GM18868 (cell line): Measurements from ENCODE around the gene ACVRL1.

ENCODE experiments used
- ATAC-seq: cut with Tn5 transposase; IDR thresholded peaks from one replicate; pipeline ENCODE4 v1.9.1; 2021; ENCODE audit warnings: mild to moderate bottlenecking, moderate library complexity; ENCODE audit not compliant: unreplicated experiment

The ACVRL1 gene

DNA sequence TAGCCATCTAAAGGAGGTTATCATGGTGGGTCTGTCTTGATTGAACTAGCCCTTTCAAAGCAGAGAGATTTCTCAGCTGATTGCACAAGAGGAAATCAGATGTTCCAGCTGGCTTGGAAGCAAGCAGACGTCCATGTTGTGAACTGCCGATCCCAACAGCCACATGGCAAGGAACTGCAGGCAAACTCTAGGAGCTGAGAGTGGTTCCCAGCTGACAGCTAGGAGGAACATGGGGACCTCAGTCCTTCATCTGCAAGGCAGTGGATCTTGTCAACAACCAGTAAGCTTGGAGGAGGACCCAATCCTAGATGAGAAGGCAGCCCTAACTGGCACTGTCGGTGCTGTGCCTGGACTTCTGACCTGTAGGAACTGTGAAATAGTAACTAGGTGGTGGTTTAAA is 51.9 kb downstream of the ACVRL1 start:
- ATAC-seq, result no peak

DNA sequence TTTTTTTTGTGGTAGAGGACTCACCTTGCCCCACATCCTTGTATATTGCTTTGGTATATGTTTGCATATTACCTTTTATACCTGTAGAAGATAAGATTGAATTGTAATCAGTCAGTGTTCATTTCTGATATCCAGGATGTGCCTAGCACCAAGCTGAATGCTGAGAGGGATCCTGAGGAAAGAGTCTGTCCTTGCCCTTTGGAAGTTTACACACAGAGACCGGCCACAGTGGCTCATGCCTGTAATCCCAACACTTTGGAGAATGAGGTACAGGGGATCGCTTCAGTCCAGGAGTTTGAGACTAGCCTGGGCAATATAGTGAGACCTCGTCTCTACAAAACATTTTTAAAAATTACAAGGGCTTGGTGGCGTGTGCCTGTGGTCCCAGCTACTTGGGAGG is 52.6 kb downstream of the ACVRL1 start:
- no peak for ATAC-seq

DNA sequence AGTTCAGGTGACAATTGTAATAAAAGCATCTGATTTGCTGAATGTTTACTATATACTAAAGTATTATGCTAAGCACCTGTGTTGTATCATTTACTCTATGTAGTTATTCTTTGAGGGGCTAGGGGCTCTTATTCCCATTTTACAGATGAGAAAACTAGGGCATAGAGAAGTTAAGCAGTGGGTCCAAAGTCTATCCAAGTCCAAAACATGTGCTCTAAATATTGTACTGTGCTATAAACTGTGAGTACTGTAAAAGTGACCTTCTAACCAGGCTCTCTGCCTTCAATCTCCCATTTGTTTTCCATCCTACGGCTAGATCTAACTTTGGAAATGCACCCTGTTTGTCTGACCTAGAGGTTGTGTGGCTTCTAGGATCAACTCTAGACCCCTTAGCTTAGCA is 53.2 kb downstream of the ACVRL1 start:
- ATAC-seq, result no peak

DNA sequence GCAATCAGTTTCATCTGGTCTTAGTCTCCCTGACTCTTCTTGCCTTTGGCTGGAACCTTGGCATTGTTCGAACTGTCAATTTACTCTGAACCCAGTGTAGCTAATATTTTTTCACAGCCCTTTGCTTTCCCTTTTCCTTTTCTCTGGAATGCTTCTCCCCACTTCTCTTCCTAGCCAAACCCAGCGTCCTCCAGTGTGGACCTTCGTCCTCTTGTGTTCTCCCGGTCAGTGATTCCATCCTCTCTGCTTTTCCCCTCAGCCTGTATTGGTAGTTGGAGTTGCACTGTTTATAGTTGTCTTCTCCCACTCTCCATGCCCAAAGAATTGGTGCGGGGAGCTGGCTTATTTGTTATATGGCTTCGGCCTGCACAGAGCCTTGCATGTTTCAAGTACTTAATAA is 53.6 kb downstream of the ACVRL1 start:
- no peak for ATAC-seq

GRCh38 chr12:51961834-51962233 is 54.5 kb downstream of the ACVRL1 start:
- ATAC-seq, result no peak

- no peak for ATAC-seq
Measured at GRCh38 chr12:51962737-51963136, 55.4 kb downstream of the ACVRL1 start.

- no peak for ATAC-seq
Measured at GRCh38 chr12:51963477-51963876, 56.2 kb downstream of the ACVRL1 start.

- ATAC-seq, result no peak
Measured at GRCh38 chr12:51969643-51970042, 62.3 kb downstream of the ACVRL1 start.

DNA sequence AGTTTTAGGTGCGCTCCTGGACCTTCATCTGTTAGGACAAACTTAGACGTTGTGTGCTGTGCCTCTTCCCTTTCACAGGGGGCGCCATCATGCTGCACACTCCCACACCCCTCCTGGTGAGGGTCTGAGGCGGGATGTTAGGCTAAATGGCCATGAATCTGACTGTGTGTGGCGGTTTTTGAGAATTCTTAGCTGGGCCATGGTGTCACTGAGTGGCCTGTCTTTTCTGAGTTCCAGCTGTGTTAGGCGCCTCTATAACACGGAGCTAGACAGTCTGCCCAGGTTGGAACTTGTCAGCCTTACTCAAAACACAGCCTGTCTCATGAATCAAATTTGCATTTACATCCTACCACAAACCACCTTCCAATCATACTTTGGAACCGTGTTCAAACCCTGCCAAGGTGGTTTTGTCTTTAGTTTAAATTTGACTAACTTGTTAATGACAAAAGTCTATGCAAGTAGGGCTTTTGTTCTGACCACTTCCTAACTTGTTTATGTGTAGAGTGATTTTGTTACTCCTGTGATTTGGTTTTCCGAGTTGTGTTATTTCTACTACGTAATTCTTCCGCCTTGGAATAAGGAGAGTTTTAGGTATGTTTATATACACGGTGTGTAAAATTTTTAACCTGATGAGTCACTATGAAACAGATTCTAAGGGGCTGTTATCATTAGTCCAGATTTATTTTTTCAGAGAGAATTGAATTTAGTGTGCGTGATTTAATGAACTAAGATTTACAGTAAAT is 63.8 kb downstream of the ACVRL1 start:
- peak; percentile 89 for ATAC-seq

DNA sequence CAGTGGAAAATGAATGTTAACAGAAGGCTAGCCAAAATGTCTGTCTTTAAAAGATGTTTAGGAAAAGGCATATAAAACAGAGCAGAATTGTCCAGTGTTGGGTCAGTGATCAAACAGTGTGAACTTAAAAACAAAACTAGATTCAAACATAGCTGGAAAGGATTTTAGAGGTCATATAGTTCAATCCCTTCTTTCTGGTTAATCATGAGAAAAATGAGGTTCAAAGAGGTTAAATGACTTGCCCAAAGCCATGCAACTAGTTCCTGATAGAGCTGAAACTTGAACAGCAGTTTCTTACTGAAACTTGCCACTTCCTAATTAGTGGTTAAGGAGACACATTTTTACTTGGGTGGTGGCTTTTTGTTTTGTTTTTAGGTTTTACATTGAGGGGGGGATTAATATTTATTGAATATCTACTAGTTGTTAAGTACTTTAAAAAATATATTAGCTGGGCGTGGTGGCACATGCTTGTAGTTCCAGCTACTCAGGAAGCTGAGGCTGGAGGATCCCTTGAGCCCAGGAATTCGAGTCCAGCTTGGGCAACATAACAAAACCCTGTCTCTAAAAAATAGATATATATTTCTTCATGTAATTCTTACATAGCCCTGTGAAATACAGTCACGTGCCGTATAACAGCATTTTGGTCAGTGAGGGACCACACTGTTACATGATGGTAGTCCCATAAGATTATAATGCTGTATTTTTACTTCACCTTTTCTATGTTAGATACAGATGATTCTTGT is 64.5 kb downstream of the ACVRL1 start:
- ATAC-seq, result no peak

DNA sequence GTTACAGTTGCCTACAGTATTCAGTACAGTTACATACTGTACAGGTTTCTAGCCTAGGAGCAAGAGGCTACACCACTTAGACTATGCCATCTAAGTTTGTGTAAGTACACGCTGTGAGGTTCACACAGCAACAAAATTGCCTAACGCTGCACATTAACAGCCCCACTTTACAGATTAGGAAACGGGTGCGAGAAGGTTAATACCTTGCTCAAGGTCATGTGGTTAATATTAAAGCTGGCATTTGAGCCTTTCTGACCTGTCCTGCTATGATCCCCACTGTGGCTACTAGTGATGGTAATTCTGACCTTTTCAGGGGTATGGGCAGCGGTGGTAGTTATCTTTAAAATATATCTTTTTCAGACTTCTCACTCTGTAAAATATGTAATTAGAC is 65.1 kb downstream of the ACVRL1 start:
- ATAC-seq, result no peak

GRCh38 chr12:51972849-51973273 is 65.6 kb downstream of the ACVRL1 start:
- ATAC-seq, result no peak
